Keratinocyte (primary cell): Measurements from ENCODE around the gene CYTH1.

ENCODE experiments used
- EZH2 ChIP-seq: IDR thresholded peaks from one replicate; pipeline ENCODE4 v1.6.1; 2012; ENCODE audit warnings: inconsistent platforms, mild to moderate bottlenecking, low read length, moderate library complexity
- TF ChIP-seq, protein P1 (sequence below), 3 experiments: IDR thresholded peaks in 1 of 3; conservative IDR thresholded peaks in 1 of 3; optimal IDR thresholded peaks in 1 of 3; 2 replicates in 2 of 3; 3 replicates in 1 of 3; pipeline versions ENCODE3 to v1.5.1; 2011; ENCODE audit warnings: low read length in 3 of 3, mild to moderate bottlenecking in 3 of 3, moderate library complexity in 2 of 3, control low read depth in 1 of 3, inconsistent platforms in 1 of 3; ENCODE audit not compliant: insufficient read depth in 2 of 3; ENCODE audit errors: extremely low read depth in 1 of 3

DNA sequence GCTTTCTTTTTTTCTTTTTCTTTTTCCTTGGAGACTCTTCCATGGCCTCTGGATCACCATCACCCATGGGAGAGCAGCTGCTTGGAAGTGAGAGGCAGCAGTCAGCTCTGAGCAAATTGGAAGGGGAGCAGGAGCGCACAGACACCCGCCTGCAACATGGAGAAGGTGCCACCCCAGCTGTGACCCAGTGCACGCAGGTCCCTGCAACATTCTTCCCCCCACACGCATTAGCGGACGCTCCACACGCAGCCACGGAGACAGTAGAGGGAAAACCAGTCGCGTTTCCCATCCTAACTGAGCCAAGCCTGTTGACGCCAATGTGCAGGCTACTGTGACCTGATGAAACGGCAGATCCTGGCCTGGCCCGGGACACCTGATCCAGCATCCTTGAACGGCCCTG lies 20.4 kb upstream of the CYTH1 start:
- TF ChIP-seq, protein P1, sequence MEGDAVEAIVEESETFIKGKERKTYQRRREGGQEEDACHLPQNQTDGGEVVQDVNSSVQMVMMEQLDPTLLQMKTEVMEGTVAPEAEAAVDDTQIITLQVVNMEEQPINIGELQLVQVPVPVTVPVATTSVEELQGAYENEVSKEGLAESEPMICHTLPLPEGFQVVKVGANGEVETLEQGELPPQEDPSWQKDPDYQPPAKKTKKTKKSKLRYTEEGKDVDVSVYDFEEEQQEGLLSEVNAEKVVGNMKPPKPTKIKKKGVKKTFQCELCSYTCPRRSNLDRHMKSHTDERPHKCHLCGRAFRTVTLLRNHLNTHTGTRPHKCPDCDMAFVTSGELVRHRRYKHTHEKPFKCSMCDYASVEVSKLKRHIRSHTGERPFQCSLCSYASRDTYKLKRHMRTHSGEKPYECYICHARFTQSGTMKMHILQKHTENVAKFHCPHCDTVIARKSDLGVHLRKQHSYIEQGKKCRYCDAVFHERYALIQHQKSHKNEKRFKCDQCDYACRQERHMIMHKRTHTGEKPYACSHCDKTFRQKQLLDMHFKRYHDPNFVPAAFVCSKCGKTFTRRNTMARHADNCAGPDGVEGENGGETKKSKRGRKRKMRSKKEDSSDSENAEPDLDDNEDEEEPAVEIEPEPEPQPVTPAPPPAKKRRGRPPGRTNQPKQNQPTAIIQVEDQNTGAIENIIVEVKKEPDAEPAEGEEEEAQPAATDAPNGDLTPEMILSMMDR (optimal IDR thresholded peaks at IDR 0.05 in 1 of 3, IDR thresholded peaks at IDR 0.05 in 1 of 3, conservative IDR thresholded peaks at IDR 0.05 in 1 of 3; ENCODE audit: extremely low read depth in 1 of 3, insufficient read depth in 2 of 3, low read length in 3 of 3), result no peak
- no peak for TF ChIP-seq EZH2
